ENCODE measurements around the gene ARAP3.
"Not testable (repeated sequence)": the region's sequence is repeated elsewhere in the genome, so short reads cannot be mapped to it uniquely, and the experiment has no call there.

ARAP3 gene, protein sequence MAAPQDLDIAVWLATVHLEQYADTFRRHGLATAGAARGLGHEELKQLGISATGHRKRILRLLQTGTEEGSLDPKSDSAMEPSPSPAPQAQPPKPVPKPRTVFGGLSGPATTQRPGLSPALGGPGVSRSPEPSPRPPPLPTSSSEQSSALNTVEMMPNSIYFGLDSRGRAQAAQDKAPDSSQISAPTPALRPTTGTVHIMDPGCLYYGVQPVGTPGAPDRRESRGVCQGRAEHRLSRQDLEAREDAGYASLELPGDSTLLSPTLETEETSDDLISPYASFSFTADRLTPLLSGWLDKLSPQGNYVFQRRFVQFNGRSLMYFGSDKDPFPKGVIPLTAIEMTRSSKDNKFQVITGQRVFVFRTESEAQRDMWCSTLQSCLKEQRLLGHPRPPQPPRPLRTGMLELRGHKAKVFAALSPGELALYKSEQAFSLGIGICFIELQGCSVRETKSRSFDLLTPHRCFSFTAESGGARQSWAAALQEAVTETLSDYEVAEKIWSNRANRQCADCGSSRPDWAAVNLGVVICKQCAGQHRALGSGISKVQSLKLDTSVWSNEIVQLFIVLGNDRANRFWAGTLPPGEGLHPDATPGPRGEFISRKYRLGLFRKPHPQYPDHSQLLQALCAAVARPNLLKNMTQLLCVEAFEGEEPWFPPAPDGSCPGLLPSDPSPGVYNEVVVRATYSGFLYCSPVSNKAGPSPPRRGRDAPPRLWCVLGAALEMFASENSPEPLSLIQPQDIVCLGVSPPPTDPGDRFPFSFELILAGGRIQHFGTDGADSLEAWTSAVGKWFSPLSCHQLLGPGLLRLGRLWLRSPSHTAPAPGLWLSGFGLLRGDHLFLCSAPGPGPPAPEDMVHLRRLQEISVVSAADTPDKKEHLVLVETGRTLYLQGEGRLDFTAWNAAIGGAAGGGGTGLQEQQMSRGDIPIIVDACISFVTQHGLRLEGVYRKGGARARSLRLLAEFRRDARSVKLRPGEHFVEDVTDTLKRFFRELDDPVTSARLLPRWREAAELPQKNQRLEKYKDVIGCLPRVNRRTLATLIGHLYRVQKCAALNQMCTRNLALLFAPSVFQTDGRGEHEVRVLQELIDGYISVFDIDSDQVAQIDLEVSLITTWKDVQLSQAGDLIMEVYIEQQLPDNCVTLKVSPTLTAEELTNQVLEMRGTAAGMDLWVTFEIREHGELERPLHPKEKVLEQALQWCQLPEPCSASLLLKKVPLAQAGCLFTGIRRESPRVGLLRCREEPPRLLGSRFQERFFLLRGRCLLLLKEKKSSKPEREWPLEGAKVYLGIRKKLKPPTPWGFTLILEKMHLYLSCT (N-terminal part only)

DNA sequence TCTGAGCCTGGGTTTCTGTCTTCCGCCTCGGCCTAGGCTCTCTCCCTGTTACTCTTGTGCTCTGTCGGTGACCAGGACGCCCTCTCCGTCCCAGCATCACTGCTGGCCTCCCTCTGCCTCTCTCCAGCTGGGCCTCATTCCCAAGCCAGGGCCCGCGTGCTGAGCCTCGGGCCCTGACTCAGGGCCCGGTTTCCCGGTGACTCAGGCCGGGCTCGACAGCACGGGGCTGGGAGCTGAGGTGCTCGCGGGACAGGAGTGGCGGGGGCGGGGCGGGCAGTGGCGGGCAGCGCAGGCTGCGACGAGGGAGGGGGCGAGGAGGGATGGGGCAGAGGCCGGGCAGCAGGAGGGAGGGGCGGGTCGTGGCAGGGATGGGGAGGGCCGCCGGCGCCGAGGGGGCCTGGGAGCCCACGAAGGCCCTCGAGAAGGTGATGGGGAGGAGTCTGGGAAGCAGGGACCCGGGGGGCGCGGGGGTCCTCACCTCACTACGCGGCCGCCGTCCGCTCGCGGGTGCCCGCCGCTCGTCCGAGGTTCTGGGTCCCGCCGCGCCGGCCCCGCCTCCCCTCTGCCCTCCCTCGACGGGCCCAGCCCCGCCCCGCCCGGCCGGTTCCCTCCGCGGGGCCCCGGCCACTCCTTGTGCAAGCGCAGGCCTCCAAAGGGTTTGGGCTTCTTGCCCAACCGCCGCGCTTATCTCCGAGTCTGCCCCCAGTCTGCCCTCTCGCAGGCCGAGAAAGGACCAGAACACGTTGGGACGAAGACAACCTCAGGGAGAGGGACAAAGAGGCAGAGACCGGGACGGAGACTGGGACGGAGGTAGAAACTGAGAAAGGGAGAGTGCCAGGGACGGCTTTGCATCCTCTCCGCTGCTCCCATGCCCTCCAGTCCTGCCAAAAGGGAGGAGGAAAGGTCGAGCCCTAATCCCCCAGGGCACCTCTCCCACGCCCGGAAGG lies at the start of gene ARAP3:
Gene ARAP3 (minus strand): TSS at position 536 of the 947 bp plus-strand sequence. CDS start 1,744 bp downstream, outside the sequence.
- DNase-seq, result peak; percentile 53

DNA sequence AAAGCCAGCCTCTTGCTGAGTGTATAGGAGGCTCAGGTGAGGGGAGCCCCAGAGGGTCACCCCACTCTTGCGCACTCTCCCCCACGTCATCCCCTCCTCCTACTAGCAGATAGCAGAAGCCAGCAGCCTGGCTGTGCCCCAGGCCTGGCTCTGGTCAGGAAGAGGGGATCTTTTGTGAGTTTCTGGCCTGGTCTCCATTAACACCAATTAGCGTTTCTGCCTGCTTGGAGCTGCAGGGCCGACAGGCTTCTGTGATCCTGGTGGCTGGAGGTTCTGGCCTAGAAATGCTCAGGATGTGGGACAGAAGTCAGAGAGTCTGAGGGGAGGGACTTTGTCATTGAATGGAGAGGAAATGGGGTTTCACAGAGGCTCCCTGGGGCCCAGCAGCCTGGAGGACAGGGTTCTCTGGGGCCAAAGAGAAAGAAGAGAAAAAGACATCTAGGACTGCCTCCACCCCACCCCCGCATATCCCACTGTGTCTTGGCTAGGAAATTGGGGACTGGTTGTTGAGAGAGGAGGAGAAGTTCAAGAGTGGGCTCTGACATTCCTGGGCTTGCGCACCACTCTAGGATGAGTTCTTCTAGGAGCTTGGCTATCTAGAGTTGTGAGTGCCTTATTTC lies 47.5 kb upstream of the ARAP3 start:
- no peak for DNase-seq

DNA sequence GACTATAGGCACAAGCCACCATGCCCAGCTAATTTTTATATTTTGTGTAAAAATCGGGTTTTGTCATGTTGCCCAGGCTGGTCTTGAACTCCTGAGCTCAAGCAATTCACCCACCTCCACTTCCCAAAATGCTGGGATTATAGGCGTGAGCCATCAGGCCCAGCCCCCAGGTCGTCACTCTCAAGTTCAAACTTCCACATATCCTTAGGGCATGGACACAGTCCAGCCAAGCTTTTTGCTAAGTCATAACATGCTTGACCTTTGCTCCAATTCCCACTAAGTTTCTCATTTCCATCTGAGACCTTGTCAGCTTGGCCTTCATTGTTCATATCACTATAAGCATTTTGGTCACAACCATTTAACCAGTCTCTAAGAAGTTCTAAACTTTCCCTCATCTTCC lies 43.9 kb upstream of the ARAP3 start:
- DNase-seq, result no peak

DNA sequence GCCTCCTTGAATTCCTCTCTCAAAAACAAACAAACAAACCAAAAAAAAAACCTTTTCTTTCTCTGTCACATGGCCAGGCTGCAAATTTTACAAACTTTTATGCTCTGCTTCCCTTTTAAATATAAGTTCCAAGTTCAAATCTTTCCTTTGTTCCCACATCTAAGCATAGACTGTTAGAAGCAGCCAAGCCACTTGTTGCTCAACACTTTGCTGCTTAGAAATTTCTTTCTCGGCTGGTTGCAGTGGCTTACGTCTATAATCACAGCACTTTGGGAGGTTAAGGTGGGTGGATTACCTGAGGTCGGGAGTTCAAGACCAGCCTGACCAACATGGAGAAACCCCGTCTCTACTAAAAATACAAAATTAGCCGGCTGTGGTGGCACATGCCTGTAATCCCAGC lies 43.1 kb upstream of the ARAP3 start:
- not testable (repeated sequence) for DNase-seq

DNA sequence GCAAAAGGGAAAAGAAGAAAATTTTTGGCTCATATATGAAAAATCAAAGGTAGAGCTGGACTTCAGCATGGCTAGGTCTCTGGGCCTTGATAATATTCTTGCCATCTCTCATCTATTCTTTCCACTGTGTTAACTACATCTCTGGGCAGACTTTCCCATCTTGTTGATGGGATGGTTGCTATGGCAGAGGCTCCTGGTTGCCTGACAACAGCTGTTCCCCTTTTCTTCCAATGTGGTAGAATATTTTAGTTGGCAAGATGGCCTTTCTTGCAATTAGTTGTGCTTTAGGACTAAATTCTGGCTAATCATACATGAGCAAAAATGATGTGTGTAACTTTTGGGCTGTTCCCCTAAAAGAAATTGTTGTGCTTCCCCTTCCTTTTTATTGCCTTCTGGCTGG lies 40.2 kb upstream of the ARAP3 start:
- no peak for DNase-seq

DNA sequence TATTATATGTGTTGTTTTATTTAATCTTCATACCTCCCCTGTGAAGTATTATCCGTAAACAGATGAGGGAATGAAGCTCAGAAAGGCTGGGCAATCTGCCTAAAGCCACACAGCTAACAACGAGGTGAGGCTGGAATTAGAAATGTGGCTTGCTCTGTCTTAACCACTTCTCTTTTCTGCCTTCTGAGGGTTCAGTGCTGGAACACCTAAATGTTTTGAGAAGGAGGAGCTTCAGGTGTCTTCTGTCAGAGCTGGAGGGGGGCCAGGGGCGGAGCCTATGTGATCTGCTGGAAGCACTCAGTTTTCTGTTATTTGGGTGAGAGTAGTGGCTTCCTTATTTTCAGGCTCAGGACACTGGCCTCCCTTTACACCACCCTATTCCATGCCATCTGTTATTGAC lies 35.0 kb upstream of the ARAP3 start:
- DNase-seq, result no peak

DNA sequence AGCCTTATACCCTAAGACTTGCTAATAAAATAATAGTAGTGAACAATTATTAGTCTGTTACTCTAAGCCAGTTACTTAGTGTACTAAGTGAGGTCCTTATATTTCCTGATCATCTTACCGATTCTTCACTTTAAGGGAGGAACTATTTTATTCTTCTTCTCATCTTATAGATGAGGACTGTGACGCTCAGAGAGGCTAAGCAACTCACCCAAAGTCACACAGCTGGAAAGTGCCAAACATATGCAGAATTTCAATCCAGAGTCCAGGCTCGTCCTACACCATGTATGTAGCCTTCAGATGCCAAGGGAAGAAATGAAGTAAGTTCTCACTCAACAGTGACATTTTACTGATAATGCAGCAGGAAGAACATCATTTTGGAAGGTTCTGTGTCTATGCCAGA lies 34.4 kb upstream of the ARAP3 start:
- no peak for DNase-seq

DNA sequence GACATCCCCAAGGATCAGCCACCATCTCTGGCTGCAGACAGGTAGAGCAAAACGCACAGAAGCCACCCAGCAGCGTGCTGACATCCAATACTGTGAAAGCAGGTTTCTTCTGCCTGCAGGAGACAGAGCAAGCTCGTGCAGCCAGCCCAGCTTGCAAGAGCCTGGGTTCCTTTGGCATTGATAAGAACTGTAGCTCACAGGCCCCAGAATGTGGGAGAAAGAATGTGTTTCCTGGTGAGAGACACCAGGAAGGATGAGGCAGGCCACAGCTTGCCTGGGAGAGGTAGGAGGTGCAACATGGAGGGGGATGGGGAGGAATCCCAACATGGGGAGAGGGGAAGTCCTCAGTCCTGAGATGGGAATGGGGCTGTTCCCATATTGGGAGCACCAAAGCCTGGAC lies 34.0 kb upstream of the ARAP3 start:
- no peak for DNase-seq

DNA sequence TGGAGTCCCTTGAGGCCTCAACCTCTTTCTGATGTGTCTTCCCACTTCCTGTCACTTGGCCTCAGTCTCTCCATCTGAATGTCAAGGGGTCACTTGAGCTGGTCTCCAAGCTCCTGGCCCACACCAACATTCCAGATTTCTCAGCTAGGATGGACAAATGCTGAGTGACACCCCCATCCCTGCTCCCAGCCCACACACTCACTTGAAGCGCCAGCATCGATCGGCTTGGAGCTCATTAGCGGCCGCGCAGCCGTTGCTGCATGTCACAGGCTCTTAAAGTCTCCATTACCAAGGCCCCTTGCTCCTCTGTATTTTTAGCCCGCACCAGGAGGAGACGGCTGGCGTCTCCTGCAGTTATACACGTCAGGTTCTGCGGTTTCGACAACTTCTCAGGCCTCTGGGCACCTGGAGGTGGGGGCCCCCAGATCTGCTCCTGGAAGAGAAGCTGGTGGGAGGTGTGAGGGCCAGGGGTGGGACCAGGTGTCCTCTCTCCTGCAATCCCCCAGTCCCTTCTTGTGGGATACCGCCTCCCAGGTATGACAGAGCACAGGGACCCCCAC lies 33.4 kb upstream of the ARAP3 start:
- DNase-seq, result no peak

DNA sequence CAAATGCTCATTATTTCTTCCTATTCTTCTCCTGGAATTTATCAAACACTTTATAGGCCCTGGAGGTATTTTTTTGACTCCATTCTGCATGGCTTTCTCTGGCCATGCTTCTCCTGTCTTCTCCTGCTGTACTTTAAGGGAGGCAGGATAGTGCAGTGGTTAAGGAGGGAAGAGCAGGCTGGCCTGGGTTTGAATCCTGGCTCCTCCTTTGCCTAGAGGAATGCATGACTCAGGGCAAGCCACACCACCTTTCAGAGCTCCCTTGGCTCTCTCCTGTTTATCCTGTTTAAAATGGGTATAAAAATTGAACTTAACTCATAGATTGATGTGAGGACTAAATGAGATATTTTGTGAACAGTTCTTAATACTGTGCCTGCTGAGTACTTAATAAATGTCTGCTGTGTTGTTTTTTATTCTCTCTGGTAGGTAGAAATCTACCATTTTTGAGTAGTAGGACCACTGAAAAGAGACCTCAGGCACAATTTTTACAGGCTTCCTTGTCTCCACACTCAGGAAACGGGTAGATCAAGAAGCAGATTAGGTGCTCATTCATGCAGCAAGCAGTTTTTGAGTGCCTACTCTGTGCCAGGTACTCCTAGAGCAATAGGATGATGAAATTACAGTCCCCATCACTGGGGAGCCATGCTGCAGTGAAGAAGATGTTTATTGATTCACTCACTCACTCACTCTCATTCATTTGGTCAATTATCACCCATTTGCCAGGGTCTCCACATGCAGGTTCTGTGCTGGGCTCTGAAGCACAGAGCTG lies 32.7 kb upstream of the ARAP3 start:
- DNase-seq, result no peak

DNA sequence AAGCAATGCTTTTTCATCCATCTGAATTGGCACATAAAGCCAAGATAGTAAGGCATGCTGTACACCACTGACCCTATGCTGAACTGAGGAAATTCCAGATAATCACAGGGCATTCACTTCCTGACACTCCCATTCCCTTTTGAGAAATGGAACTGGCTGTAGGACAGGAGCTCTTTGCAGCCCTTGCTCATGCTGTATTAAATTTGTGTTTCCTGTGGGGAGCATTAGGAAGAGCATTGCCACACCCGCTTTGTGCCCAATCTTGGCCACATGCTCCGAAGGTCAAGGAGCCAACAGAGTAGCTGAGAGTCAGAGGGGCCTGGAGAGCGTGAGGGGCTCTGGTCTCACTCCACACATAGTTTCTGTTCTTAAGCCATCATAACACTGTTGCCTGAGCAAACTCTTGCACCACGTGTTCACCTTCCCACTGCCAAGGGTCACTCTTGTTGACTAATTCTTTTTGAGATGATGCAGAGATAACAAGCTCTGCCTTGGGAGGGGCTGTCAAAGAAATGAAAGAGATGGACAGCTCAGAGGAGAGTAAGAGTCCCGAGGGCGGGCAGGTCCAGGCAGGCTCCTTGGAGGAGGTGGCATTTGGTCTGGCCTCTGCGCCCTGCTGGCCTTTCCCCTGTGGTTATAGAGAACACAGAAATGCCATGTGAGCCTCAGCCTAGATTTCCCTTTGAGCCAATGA lies 31.7 kb upstream of the ARAP3 start:
- DNase-seq, result no peak

DNA sequence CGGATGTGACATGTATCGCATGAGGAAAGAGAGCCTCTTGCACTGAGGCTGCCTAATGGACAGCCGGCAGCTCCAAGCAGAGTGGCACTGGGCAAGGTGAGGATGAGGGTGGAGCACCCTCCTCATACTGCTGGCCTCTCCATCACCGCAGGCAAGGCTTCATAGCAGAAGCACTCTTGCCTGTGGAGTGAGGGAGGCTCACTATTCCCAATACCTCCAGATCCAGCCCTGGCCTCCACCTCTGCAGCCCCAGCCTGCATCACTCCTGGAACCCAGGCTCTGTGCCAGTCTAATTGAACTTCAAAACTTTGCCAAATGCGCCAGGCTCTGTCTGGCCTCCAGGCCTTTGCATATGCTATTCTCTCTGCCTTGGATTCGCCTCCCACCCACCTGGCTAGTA lies 29.7 kb upstream of the ARAP3 start:
- DNase-seq, result no peak

DNA sequence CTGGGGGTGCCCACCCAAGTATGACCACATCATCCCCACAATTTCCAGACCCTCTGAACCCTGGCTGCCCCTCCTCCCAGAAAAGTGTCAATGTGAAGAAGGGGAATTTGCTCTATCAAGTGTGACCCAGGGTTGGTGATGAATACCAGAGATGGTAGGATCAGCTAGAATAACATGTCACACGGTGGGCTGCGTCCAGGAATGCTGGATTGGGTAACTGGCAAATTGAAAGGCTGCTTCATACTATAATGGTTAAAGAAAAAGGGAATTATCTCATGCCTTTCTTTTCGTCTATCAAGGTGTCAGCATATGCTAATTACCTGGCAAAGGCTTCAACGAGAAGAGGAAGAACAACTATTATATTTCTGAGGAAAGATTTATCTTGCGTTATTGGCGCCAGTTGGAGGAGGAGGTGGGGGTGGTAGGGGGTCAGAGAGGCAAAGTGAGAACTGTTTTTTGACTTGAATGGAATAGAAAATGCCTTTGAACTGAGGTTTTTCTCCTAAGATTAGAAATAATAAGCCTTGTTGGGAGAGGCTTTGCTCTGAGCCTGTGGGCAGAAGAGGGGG lies 27.8 kb upstream of the ARAP3 start:
- no peak for DNase-seq

DNA sequence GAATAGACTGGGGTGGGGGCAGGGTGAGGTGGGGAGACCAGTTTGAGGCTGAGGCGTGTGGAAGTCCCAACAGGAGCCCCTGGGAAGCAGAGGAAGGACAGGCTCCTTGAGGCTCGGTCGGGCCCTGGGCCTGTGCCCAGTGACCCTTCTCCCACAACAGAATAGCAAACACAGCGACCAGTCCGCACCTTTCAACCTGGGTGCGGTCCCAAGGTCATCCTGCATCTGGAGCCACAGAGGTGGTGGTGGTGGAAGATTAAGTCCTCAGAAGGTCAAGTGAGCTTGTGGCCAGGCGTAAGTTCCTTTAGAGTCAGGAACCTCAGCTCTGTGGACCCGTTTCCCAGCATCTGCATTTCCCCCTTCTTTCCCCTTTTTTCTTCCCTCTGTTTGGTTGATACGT lies 26.0 kb upstream of the ARAP3 start:
- DNase-seq, result no peak

DNA sequence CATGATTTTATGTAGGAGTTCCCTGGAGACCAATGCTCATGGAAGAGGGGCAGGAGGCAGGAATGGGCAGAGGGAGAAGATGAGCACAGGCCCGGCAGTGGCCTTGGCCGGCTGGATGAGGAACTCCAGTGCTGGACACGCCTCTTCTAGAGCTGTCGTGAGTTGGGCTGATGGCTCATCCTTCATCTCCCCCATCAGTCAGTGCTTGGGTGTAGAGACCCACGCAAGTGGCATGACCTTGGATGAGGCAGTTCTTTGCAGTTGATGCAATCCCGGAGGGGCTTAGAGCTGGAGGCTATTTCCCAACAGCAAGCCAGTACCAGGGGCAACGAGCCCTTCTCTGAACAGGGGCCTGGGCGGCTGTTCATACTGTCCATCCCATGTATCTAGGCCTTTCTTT lies 25.5 kb upstream of the ARAP3 start:
- DNase-seq, result no peak

DNA sequence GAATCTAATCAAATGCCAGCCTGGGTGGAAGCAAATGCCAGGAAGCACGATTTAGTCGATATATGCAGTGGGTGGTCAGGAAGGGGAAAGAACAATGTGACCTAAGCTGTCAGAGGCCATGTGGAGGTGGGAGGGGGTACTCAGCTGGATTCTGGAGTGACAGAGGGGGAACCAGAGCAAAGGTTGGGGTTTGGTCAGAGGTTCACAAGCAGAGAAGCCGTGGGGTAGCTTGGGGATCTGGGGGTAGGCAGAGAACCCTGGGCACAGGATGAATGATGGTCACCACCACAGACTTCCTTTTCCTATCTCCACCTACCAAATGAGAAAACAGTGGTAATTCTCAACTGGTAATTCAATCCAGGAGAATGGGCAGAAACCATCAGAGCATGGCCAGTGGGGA lies 24.1 kb upstream of the ARAP3 start:
- DNase-seq, result no peak

DNA sequence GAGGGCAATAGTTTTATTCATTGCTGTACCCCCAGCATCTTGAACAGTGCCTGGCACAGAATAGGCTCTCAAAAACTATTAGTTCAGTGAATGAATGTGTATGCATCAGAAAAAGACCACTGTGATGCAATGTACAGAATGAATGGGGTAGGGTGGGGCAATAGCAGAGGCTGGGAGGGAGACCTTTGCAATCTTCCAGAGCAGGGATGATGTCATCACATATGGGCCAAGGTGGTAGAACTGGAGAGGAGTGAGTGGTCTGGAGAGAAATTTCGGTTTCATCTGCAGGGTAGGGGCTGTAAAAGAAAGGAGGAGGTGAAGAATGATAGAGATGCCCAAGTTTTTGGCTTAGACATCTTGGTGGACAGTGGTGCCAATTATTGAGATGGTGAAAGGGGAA lies 23.4 kb upstream of the ARAP3 start:
- DNase-seq, result no peak

DNA sequence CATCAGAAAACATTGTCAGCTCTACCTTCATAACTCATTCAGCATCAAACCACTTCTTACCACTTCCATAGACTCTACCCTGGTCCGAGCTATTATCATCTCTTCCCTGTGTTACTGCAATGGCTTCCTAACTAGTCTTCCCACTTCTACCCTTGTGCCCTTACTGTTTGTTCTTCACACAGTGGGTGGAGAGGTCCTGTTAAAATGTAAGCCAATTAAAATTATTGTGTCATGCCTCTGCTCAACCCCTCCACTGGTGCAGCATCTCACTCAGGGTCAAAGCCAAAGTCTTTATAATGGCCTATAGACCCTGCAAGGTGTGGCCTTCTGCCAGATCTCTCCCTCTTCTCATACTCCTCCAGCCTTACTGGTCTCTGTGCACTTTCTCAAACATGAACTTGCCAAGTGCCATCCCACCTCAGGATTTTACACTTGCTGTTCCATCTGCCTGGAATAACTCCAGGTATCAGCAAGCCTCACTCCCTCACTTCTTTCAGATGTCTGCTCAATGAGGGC lies 22.8 kb upstream of the ARAP3 start:
- no peak for DNase-seq

DNA sequence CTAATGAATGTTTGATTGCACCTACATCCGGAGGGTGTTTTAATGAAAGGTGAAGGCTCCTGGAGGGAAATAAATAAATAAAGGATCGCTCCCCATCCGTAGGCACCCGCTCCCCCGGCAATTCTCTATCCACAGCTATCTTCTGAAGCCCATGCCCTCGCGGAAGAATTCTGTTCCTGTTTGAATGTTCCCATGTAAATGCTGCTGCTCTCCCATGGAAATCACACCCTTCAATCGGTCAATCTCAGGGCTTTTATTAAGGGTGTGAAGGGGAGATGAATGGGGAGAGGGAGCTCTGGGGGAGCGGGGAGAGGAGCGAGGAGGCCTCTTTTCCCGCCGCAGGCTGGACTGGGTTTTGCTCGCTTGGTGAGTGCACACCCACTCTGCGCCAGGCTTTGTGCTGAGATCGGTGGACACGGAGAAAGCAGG lies 21.1 kb upstream of the ARAP3 start:
- no peak for DNase-seq

All from activated T-cell treated with anti-CD3 and anti-CD28 coated beads, Interleukin-2, amount 50 U/mL, for 1 hour (primary cell).